ENCODE results near the gene NUP58.
"Not testable (repeated sequence)": the region's sequence is repeated elsewhere in the genome, so short reads cannot be mapped to it uniquely, and the experiment has no call there.

Gene NUP58

DNA sequence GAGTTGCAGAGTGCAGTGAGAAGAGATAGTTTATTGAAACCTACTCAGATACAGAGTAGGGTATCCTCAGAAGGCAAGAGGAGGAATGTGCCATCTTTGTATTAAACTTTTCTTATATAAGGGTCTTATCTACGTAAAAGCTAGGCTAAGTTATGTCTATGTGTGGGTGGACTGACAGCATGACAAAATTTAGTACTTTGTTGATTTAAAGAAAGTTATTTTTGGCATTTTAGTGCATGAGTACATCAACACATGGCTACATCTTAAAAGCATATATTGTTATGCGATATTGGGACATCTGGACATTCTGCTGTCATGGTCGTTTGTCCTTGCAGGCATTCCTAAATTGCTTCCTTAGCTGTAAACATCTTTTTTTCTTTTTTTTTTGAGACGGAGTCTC lies 51.4 kb downstream of the NUP58 start:
- no peak for DNase-seq (ENCODE audit: low spot score)
- TF ChIP-seq, protein P1, sequence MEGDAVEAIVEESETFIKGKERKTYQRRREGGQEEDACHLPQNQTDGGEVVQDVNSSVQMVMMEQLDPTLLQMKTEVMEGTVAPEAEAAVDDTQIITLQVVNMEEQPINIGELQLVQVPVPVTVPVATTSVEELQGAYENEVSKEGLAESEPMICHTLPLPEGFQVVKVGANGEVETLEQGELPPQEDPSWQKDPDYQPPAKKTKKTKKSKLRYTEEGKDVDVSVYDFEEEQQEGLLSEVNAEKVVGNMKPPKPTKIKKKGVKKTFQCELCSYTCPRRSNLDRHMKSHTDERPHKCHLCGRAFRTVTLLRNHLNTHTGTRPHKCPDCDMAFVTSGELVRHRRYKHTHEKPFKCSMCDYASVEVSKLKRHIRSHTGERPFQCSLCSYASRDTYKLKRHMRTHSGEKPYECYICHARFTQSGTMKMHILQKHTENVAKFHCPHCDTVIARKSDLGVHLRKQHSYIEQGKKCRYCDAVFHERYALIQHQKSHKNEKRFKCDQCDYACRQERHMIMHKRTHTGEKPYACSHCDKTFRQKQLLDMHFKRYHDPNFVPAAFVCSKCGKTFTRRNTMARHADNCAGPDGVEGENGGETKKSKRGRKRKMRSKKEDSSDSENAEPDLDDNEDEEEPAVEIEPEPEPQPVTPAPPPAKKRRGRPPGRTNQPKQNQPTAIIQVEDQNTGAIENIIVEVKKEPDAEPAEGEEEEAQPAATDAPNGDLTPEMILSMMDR (IDR thresholded peaks at IDR 0.05): no peak

DNA sequence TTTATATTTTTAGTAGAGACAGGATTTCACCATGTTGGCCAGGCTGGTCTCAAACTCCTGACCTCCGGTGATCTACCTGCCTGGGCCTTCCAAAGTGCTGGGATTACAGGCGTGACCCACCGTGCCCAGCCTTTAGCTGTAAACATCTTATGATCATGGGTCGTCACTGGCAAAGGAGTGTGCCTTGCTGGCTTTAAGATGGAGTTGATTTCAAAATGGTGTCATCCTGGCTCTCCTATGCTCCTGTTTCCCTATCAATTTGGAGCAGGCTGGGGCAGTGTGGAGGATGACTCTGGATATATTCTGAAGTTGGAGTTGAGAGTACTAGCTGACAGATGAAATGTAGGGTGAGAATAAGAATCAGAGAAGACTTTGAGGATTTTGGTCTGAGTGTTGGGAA lies 51.9 kb downstream of the NUP58 start:
- DNase-seq (ENCODE audit: low spot score): no peak
- Histone ChIP-seq H3K4me3 (no peak overlapping the region), H3K27ac (no peak overlapping the region)
- TF ChIP-seq, protein P1 (IDR thresholded peaks at IDR 0.05): no peak

More for the DNA sequence above, 51.4 kb downstream of the NUP58 start:
- Histone ChIP-seq H3K27ac (no peak overlapping the region), H3K4me3 (no peak overlapping the region)

DNA sequence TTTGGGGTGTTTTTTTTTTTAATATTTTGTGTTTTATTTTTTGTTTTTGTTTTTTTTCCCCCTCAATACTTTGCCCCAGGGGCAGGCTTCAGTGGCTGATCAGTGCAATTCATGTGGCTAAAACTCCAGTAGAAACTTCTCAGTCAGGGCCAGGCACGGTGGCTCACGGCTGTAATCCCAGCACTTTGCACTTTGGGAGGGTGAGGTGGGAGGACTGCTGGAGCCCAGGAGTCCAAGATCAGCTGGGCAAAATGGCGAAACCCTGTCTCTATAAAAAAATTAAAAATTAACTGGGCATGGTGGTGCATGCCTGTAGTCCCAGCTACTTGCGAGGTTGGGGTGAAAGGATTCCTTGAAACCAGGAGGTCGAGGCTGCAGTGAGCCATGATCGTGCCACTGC lies 53.0 kb downstream of the NUP58 start:
- TF ChIP-seq, protein P1 (IDR thresholded peaks at IDR 0.05): no peak
- no peak overlapping the region for H3K27ac ChIP-seq
- no peak overlapping the region for H3K4me3 ChIP-seq
- no peak for DNase-seq (ENCODE audit: low spot score)

DNA sequence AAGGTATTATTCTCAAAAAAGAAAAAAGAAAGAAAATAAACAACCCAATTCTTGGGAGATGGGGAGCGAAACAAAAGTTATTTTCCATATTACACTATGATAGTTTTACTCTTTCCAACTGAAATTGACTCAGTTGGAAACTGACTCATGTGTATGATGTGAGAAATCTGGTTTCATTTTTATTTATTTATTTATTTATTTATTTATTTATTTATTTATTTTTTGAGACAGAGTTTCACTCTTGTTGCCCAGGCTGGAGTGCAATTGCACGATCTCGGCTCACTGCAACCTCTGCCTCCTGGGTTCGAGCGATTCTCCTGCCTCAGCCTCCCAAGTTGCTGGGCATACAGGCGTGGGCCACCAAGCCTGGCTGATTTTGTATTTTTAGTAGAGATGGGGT lies 59.0 kb downstream of the NUP58 start:
- H3K4me3 ChIP-seq; DNase-seq (ENCODE audit: low spot score); H3K27ac ChIP-seq: not testable (repeated sequence)

GRCh38 chr13:25365720-25366235 lies 64.4 kb downstream of the NUP58 start:
- no peak overlapping the region for H3K4me3 ChIP-seq

DNA sequence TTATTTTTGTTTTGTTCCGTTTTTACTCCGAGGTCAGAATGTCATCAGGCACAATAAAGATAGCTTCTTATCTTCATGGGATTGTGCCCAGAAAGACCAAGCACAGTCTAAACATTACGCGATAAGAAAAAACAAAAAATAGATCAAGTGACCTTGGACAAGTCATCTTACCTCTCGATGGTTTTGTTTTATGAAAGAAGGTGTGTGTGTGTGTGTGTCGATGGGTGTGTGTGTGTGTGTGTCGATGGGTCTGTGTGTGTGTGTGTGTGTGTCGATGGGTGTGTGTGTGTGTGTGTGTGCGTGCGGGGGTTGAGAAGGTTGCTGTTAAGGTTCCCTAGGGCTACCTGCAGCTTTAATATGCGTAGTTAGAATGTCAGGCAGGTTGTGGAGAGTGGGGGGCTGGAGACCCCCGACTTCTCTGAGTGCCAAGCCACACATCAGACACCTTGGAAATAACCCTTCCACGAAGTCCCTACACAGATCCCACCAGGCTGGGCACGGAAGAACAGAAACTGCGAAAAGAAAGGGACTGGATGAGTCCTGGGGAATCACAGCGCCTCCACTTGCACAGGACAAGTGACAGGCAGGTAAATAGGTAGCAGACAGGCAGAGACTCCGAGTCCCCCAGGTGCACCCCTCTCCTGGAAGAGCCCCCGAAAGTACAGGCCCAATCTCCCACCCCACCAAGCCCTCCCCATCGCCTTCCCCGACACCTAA lies 69.9 kb downstream of the NUP58 start:
- no peak for DNase-seq (ENCODE audit: low spot score)
- Histone ChIP-seq H3K4me3 (peak overlapping the region; percentile 68), H3K27ac (no peak overlapping the region)
- TF ChIP-seq, protein P1 (IDR thresholded peaks at IDR 0.05): no peak

More at GRCh38 chr13:25365720-25366235, 64.4 kb downstream of the NUP58 start:
- TF ChIP-seq, protein P1 (IDR thresholded peaks at IDR 0.05): no peak
- DNase-seq (ENCODE audit: low spot score): no peak
- H3K27ac ChIP-seq: no peak overlapping the region

- Histone ChIP-seq H3K4me3 (peak within 1 kb of the TSS; percentile 68), H3K27ac (no peak within 1 kb of the TSS)
- no peak for DNase-seq (ENCODE audit: low spot score)
- TF ChIP-seq, protein P1 (IDR thresholded peaks at IDR 0.05): no peak
Observed at GRCh38 chr13:25371875-25372283, 70.5 kb downstream of the NUP58 start, which contains the start of gene ATP8A2. Gene ATP8A2, plus strand, starts transcription at chr13:25371974. Its CDS starts 239 bp downstream, at chr13:25372213.
